HG03460 (cell line): Measurements from ENCODE around the gene CRY2.
A peak's percentile ranks its signal among the peaks of the same experiment; 100 is the strongest.

Experiments used
- ATAC-seq: cut with Tn5 transposase; IDR thresholded peaks from one replicate; pipeline ENCODE4 v1.9.1; 2021; ENCODE audit not compliant: unreplicated experiment

The CRY2 gene

DNA sequence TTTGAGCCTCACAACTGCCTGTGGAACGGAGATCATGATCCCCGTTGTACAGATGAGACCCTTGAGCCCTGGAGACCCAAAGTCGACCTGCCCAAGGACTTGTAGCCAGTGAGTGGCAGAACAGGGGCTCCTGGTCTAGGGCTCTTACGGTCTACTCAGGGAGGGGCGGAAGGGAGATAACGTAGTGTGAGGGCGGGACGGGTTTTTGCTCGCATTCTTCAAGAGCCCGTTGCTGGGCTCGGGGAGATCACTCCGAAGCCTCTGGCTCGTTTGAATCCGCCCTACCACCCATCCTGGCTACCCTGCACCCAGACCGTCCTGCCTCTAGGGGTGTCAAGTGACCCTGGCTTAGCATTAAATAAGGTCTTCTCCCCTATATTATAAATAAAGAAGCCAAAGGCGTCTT is 639 bp downstream of the CRY2 start:
- ATAC-seq, result peak; percentile 16

DNA sequence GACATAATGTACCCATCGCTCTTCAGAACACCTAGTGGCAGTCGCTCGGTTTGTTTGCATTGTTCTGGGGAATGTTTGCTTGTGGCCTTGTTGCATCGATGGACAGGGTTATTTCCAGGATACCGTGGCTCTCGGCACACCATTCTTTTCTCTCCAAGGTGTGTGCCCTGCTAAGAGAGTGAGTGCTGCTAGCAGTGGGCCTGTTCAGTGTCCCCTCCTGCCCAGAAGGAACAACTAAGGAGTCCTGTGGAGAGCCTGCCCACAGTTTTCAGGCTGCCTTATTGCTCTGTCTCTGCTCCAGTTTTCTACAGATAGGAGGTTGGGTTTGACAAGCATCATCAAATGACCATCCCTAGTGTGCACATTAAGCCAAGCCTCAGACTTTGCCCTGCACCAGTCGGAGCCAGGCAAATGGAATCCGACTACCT is 1.4 kb downstream of the CRY2 start:
- ATAC-seq, result no peak

DNA sequence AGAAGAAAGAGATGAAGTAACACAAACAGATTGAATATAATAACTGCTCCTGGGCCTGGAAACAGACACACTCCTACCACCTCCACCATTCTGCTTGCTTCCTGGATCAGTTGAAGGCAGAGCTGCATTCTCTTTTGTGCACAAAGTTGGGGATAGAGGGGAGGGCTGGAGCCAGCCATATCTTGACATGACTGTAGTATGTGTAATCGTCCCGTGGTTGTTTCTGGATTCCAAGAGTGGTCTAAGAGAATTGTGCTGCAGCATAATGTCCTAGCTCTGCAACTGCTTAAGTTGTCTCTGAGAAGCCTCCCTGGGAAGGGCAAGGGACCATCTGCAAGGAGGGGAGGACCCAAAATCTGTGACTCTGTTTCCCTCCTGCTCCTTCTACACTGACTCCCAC is 3.2 kb downstream of the CRY2 start:
- ATAC-seq, result no peak

DNA sequence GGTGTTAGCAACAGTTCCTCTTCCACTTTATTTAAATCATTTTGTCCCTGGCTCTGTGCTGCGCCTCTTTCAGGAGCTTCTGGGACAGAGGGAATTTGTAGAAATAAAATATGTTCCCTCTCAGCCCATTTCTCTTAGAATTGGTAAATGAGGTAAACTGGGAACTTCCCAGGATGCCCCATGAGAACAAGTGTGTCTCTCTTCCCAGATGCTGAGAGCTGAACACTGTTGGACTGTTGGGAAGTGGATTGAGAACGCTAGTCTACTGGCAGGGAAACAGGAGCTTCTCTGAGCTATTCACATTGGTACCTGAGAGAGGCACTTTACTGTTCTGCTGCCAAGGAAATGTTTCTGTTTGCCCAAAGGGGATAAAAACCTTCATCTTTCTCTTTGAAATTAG is 4.0 kb downstream of the CRY2 start:
- ATAC-seq, result no peak

DNA sequence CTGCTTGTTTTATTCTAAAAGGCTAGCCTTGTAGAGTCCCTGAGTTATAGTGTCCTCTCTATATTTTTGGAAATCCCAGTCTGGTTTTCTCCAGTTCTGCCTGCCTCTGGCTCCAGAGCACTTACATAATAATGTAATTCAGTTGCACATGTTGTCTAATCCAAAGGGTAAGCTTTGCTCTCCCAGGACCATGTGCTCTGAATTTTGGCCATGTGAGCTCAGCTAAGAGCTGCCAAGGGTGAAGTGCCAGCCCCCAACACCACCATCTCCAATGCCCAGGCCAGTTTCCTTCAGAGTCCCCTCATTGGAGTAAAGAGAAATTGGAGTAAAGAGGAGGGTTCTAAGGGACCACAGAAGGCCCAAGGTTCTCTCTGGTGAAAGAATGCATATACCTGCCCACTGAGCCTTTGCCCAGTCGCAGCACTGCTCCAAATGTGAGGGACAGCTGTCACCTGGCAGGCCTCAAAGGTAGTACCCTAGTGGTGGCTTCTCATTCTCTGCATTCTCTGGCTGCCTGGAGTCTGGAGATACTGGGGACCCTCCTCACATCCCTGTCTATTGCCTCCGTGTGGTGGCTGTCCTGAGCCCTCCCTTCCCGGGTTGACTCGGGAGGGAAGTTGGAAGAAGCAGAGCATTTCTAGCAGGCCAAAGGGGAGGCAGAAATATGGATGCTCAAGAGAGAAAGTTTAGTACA is 4.9 kb downstream of the CRY2 start:
- no peak for ATAC-seq

DNA sequence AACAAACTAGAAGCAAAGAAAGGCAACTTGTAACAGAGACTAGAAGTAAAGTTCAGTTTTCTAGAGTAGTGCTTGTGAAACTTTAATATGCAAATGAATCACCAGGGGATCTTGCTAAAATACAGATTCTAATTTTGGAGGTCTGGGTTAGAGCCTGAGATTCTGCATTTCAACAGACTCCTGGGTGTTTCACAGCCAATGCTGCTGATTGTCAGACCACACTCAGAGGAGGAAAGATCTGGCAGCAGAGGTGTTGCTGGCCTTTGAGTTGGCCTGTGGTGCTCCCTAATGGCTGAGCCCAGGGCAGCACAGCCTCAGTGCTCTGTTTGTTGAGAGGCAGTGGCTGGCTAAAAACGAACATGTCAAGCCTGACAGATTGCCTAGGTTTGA is 5.4 kb downstream of the CRY2 start:
- peak; percentile 47 for ATAC-seq

DNA sequence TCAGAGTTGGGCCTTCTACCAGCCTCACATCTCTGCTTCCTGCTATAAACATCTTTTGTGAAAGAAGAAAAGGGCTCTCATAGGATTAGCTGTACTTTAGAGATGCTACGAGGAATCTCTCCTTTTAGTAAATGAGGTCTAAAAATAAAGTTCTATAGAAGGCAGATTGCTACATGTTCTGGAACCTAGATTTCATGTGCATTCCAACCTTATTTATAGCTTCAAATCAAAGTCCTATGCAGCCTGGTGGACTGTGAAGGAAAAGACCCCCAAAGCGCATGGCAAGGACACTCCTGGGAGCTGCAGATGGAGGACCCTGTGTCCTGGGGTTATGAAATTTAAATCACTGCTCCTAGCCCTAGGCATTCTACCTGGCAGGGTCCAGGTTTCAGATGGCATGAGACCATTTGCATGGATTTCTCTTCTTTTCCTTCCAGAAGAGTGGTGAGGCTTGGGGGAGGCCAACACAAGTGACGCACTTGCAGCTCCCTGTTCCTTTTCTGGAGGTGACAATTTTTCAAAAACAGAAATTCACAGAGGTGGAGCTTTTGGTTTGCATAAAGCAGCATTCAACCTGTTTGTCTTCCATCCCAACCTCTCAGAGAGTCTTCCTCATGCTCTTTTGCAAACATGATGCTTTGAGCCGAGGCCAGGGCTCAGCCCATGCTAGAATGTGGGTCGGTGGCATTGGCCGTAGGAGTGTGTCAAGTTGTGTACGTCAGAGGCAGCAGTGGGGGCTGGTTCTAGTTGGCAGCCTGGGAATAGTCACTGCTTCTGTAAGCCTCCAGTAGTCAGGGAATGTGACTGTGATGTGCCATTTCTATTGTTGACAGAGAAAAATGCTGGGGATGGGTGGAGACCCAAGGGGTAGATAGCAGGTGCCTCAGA is 6.3 kb downstream of the CRY2 start:
- ATAC-seq, result no peak

DNA sequence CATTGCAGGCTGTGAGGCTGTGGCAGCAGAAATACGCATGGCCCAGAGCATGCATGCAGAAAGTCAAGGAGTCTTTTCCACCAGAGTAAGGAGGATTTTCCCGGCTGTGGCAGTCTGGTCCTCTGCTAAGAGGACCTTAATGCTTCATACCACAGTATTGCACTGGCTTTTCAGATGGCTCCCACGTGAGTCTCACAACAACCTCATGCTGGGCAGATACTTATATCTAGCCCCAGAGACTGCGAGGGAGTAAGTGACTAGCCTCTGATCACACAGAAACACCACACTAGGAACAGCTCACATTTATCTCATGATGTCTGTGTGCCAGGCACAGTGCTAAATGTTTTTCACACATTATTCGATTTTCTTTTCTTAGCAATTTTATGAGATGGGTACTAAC is 8.0 kb downstream of the CRY2 start:
- no peak for ATAC-seq

DNA sequence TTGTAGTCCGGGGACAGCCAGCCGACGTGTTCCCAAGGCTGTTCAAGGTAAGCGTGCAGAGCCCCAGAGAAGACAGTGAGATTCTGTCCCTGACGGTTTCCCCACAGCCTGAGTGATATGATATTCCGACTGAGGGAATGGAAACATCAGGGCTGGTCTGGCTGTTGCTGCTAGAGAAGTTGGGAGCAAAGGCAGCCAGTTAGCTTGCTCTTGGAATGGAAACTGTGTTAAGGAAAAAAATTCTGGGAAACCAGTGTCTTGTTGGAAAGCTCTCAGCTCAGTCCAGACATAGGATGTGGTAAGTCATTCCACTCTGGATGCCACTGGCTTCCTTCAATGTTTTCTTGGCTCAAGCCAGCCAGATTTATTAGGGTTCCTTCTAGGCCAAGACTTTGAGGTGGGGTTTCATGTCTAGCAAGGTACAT is 8.8 kb downstream of the CRY2 start:
- ATAC-seq, result no peak

DNA sequence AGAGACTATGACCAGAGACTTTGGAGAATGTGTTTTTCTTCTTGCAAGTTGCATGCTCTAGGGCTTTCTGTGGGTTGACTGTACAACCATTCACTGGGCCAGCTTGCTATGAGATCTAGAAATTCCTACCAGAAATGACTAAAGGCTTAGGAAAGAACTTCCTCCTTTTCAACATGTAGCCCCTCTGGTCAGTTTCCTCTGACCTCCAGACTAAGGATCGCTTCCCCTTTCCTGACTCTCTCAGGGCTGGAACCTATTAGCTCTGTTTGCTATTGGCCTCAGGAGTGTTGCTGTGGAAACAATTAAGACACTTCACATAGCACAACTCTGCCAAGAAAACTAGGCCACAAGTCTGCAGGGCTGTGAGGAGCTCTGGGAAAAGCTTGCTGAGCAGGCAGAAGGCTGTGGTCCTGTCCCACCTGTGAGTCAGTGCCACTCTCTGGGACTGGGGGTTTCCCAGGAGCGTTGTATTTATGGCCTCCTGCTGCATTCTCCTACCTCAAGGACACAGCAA is 10.7 kb downstream of the CRY2 start:
- no peak for ATAC-seq

DNA sequence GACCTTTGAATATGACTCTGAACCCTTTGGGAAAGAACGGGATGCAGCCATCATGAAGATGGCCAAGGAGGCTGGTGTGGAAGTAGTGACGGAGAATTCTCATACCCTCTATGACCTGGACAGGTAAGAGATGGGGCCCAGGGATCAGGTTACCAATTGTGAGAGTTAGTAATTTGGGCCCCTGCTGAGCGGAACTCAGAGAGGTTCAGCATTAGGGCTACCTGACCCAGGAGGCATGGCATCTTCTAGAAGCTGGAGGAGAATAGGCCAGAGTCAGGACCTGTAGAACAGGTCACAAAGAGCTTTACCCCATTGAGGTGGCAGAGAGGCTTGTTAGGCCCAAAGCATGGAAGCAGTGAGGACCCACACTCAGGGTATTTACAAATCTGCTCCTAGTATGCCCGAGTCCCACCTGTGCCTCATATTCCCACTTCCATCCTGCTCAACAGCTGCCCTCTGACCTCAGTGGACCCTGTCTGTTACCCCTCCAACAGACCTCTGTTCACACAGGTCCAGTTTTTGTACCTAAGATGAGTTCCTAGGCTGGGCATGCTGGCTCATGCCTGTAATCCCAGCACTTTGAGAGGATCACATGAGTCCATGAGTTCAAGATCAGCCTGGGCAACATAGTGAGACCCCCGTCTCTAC is 11.6 kb downstream of the CRY2 start:
- no peak for ATAC-seq

DNA sequence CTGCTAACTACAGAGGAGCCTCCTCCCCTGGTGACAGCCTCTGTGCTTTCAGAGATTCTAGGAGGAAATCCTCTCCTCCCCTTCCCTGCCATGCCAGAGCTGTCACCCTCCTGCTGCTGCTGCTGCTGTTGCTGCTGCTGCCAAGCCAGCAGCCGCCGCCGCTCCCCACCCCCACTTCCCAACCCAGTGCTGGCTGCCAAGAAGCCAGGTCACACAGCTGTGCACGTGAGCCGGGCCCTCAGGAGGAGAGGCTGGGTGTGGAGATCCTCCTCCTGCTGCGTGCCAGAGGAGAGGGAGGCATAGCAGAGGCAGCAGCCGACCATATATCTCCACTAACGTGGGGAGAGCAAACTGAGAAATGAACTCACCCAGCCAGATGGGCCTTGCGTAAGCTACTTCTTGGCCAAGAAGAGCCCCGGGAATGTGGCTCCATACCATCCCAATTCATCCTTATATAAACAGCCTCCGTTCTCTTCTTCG is 12.4 kb downstream of the CRY2 start:
- no peak for ATAC-seq

DNA sequence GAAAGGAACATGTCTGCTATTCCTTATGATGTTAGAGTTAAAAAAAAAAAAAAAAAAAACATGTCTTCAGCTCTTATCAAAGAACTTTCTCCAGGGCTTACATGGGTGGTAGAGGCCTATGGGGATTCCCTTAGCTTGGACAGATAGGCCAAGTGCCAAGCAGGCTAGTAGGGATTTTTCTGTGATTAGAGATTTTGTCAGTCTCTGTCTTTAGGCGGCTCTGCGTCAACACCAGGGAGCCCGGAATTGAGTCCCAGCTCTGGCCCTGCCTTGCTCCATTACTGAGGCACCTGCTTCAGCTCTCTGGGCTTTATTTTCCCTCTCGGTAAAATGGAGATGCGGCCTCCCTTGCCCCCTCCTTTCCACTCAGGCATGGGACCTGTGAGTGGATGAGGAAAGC is 13.1 kb downstream of the CRY2 start:
- ATAC-seq, result no peak

DNA sequence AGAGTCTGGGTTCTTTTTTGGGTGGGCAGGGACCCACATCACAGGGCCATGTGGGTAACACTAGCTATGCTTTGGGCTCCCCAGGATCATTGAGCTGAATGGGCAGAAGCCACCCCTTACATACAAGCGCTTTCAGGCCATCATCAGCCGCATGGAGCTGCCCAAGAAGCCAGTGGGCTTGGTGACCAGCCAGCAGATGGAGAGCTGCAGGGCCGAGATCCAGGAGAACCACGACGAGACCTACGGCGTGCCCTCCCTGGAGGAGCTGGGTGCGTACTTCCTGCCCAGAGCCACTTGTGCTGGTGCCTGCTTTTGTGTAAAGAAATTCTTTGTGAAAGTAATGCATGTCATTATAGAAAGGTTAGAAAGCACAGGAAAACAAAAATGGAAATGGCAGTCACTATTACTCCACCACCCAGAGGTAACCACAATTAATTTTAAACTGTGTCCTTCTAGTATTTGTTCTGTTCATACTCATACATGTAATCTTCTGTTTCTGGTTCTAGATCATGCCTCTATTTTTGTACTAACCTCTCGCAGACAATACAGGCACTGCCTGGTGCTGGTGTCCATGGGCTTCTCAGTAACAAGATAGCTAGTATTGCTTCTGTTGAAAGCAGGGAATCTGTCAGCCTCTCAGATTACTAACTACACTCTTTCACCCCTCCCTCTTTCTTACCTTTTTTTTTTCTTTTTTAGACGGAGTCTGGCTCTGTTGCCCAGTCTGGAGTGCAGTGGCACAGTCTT is 13.7 kb downstream of the CRY2 start:
- no peak for ATAC-seq

DNA sequence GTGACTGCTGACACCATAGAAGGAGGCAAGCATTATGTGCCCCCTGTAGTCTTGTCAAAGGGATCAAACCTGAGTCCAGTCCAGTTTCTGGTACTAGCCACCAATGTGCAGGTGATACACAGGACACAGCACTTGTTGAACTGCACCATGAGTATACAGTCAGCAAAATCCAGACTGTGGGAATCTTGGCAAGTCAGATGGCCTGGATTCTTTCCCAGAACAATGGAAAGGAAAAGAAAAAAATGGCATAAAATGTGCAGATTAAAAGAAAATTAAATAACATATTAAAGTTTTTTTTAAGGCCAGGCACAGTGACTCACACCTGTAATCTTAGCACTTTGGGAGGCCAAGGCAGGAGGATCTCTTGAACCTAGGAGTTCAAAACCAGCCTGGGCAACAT is 16.8 kb downstream of the CRY2 start:
- no peak for ATAC-seq

DNA sequence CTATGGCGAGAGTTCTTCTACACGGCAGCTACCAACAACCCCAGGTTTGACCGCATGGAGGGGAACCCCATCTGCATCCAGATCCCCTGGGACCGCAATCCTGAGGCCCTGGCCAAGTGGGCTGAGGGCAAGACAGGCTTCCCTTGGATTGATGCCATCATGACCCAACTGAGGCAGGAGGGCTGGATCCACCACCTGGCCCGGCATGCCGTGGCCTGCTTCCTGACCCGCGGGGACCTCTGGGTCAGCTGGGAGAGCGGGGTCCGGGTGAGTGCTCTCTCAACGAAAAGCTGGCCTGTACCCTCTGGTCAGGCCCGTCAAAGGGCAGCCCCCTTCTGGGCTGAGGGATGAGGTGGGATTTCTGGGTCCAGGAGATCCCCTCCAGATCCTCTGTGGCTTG is 22.3 kb downstream of the CRY2 start:
- ATAC-seq, result no peak

DNA sequence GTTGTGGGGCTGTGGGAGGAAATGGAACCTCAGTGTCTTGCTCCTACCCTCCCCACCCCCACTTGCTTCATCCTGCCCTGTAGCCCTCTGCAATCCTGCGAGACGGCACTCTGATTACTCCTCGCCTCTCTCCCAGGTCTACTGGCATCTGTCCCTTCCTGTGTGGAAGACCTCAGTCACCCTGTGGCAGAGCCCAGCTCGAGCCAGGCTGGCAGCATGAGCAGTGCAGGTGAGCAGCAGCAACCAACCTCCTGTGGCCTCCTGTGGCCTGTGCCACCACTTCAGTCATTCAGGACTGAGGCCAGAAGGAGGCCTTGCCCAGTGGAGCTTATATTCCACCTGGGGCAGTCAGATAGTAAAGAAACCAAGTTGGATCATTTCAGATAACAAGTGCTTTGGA is 23.4 kb downstream of the CRY2 start:
- no peak for ATAC-seq

DNA sequence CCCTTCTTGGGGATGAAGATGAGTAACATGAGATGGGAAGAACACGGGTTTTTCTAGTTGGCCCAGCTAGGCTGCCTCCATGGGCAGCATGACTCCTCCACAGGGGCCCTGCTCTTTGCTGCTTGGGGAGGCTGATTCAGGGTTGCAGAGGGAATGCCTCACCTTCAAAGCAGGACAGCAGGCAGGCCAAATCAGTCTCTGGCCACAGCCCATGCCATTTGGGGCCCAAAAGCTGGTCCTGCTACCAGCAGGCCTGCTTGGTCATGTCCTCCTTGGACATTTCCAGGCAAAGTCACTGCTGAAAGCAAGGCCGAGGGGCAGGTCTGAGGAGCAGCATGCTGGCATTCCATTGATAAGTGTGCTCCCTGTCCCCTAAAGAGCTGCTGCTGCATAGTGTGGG is 24.4 kb downstream of the CRY2 start:
- no peak for ATAC-seq

DNA sequence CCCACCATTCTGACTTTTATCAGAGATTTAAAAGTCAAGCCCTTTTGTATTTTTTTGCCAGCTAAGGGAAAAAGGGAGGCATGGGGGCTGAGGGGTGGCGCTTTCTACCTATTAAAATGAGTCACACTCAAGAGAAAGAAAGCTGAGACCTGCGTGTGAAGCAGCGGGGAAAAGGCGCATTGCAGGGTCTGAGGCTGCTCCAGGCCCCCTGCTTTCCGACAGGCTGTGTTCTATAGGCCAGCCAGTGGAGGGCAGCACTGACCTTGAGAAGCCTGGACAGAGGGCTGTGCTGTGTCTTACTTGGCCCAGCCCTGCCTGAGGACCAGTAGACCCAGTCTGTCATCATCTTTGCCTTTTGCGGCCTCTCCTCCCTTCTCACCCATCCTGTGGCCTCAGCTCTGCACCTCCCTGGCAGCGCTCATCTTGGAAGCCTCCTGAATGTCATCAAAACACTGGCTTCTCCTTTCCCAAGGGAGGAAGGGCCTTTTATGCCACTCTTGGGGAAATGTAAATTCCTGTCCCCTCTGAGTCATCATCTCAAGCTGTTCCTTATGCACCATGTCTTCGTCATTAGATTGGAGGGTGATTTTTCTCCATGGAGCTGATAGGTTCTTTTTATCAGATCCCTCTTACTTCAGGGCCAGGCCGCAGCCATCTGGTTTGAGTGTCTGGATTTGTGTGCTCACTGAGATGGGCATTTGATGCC is 25.5 kb downstream of the CRY2 start:
- ATAC-seq, result no peak

DNA sequence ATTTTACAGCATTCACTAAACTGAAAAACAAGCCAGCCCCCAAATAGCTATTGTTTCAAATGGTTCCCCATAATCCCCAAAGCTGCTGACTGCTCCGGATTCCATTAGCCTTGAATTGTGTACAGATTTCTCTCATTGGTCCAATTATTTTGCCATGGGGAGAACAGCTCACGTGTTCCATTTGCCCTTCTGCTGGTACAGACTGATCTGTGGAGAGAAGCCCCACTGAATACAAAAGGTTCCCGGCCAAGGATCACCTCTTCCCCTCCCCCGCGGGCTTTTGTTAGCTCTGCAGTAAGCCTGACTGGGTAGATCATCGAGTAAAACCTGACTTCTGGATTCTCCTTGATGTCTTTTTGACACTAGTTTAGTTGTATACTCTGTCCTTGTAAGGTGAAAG is 29.1 kb downstream of the CRY2 start:
- ATAC-seq, result no peak
